ENCODE data around the gene UPK3A.

DNA sequence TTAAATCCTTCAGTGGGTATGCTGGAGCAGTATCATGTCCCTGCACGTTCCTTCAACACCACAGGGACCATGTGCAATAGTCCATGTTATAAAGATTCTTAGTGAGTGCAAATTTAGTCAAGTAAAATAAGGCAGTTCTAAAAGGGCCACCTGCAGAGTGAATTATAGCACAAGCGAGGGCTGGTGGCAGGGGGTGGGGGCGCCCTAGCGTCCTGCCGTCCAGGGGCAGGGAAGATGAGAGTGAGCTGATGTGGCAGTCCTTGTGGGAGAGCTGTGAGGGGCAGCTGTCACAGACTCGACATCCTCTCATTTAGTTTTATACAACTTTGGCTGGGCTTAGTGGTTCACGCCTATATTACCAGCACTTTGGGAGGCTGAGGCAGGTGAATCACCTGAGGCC, 54.0 kb downstream of the UPK3A start:
- TF ChIP-seq, protein P1, sequence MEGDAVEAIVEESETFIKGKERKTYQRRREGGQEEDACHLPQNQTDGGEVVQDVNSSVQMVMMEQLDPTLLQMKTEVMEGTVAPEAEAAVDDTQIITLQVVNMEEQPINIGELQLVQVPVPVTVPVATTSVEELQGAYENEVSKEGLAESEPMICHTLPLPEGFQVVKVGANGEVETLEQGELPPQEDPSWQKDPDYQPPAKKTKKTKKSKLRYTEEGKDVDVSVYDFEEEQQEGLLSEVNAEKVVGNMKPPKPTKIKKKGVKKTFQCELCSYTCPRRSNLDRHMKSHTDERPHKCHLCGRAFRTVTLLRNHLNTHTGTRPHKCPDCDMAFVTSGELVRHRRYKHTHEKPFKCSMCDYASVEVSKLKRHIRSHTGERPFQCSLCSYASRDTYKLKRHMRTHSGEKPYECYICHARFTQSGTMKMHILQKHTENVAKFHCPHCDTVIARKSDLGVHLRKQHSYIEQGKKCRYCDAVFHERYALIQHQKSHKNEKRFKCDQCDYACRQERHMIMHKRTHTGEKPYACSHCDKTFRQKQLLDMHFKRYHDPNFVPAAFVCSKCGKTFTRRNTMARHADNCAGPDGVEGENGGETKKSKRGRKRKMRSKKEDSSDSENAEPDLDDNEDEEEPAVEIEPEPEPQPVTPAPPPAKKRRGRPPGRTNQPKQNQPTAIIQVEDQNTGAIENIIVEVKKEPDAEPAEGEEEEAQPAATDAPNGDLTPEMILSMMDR (IDR thresholded peaks at IDR 0.05): no peak
- no peak for TF ChIP-seq POLR2AphosphoS5 (IDR thresholded peaks at IDR 0.05; ENCODE audit: insufficient read depth in 1 of 2, low read depth in 1 of 2)
- TF ChIP-seq POLR2A (IDR thresholded peaks at IDR 0.05): no peak
